GM10266 (cell line): Measurements from ENCODE around the gene ZNRF3.
"Not testable (repeated sequence)": the region's sequence is repeated elsewhere in the genome, so short reads cannot be mapped to it uniquely, and the experiment has no call there.

ENCODE experiments used
- DNase-seq: peaks from one replicate; pipeline ENCODE4 v3.0.0; 2012; ENCODE audit errors: extremely low spot score
- CTCF ChIP-seq: IDR thresholded peaks from 2 replicates; pipeline ENCODE4 v1.5.1; 2012; ENCODE audit warnings: mild to moderate bottlenecking, low read depth; ENCODE audit not compliant: control insufficient read depth, insufficient read depth; ENCODE audit errors: missing control alignments

Gene ZNRF3

GRCh38 chr22:28940441-28940840 is 57.1 kb downstream of the ZNRF3 start:
- no peak for TF ChIP-seq CTCF

GRCh38 chr22:28942333-28942732 is 59.0 kb downstream of the ZNRF3 start:
- DNase-seq: no peak
- no peak for TF ChIP-seq CTCF

More at GRCh38 chr22:28940441-28940840, 57.1 kb downstream of the ZNRF3 start:
- DNase-seq: no peak

- no peak for TF ChIP-seq CTCF
- no peak for DNase-seq
Observed at GRCh38 chr22:28942801-28943500, 59.6 kb downstream of the ZNRF3 start.

- no peak for DNase-seq
- TF ChIP-seq CTCF: no peak
Observed at GRCh38 chr22:28943501-28943879, 60.1 kb downstream of the ZNRF3 start.

GRCh38 chr22:28947125-28947524 is 63.8 kb downstream of the ZNRF3 start:
- no peak for DNase-seq
- TF ChIP-seq CTCF: no peak

GRCh38 chr22:28948424-28948823 is 65.1 kb downstream of the ZNRF3 start:
- no peak for DNase-seq
- no peak for TF ChIP-seq CTCF

- not testable (repeated sequence) for DNase-seq
Observed at GRCh38 chr22:28948860-28949551, 65.6 kb downstream of the ZNRF3 start.

- DNase-seq: no peak
- no peak for TF ChIP-seq CTCF
Observed at GRCh38 chr22:28949788-28950187, 66.4 kb downstream of the ZNRF3 start.
